Effector memory CD4-positive, alpha-beta T cell (primary cell): ENCODE measurements around the gene TRMT10B.

ENCODE experiments used
- DNase-seq, 3 donors: peaks; one replicate each; pipeline ENCODE4 v3.0.0-alpha.2; 2020
- H3K27ac ChIP-seq: 2 replicates; pipeline ENCODE4 v1.7.0; 2013; ENCODE audit warnings: mild to moderate bottlenecking, low read length, moderate library complexity; ENCODE audit not compliant: insufficient read depth, poor library complexity, severe bottlenecking
- H3K27me3 ChIP-seq: replicated peaks from 2 replicates; pipeline ENCODE4 v1.7.0; 2013; ENCODE audit warnings: mild to moderate bottlenecking, low read length; ENCODE audit not compliant: insufficient read depth, control insufficient read depth, poor library complexity, severe bottlenecking
- H3K36me3 ChIP-seq: 2 replicates; pipeline ENCODE4 v1.7.0; 2013; ENCODE audit warnings: mild to moderate bottlenecking, low read length, moderate library complexity; ENCODE audit not compliant: control insufficient read depth, insufficient read depth
- H3K4me1 ChIP-seq: 2 replicates; pipeline ENCODE4 v1.7.0; 2013; ENCODE audit warnings: low read length, mild to moderate bottlenecking; ENCODE audit not compliant: control insufficient read depth, insufficient read depth, poor library complexity, severe bottlenecking
- H3K4me3 ChIP-seq: 2 replicates; pipeline ENCODE4 v1.7.0; 2013; ENCODE audit warnings: low read length, low read depth, mild to moderate bottlenecking; ENCODE audit not compliant: insufficient read depth, poor library complexity, severe bottlenecking
- H3K9me3 ChIP-seq: 2 replicates; pipeline ENCODE4 v1.7.0; 2013; ENCODE audit warnings: mild to moderate bottlenecking, low read length, moderate library complexity; ENCODE audit not compliant: control insufficient read depth

Gene TRMT10B

DNA sequence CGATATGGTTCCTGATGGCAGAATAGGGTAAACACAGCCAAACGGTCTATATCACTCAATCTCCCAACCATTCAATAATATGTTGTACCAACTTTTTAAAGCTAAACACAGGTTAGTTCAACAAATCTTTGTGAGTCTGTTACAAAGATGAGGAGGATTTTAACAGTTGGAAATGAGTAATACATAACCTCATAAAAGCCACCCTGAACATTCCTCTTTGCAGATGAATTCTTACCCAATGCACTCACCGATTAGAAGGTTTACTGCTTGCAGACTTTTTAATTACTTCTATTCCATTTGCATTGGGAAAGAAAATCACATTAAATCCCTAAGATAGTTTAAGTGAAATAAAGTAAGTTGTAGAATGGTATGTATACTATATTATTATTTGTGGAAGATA is 23.3 kb upstream of the TRMT10B start:
- Histone ChIP-seq H3K4me1 (no peaks in the 10 kb centered on the region), H3K4me3 (no peak overlapping the region), H3K36me3 (no peaks in the 10 kb centered on the region), H3K27me3 (no peaks in the 10 kb centered on the region), H3K27ac (no peak overlapping the region), H3K9me3 (no peaks in the 10 kb centered on the region)
- DNase-seq = no peak

DNA sequence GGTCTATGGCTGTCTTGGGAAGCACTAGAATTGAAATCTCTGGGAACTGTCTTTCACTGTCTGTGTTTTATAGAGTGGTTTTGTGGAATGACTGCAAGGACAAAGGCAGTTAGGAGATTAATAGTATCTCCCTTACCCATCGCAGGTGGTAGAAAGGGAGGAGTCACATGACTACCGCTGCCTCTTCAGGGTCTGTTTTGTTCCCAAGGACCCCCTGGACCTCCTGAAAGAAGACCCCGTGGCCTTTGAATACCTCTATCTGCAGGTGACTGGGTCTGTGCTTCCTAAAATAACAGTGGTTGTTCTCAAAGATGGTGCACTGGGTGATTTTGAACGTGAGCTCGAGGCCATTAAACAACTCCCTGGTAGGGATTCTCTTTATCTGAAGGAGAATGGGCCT is 22.8 kb upstream of the TRMT10B start:
- H3K4me1 ChIP-seq = no peaks in the 10 kb centered on the region
- no peak overlapping the region for H3K4me3 ChIP-seq
- no peaks in the 10 kb centered on the region for H3K27me3 ChIP-seq
- no peaks in the 10 kb centered on the region for H3K36me3 ChIP-seq
- DNase-seq = no peak
- no peak overlapping the region for H3K27ac ChIP-seq
- H3K9me3 ChIP-seq = no peaks in the 10 kb centered on the region

GRCh38 chr9:37732086-37732741 is 21.4 kb upstream of the TRMT10B start:
- Histone ChIP-seq H3K27me3 (no peaks in the 10 kb centered on the region), H3K4me3 (no peak overlapping the region), H3K27ac (no peak overlapping the region), H3K9me3 (no peaks in the 10 kb centered on the region), H3K4me1 (no peaks in the 10 kb centered on the region), H3K36me3 (no peaks in the 10 kb centered on the region)
- DNase-seq = no peak

GRCh38 chr9:37732952-37733351 is 20.7 kb upstream of the TRMT10B start:
- no peaks in the 10 kb centered on the region for H3K27me3 ChIP-seq
- H3K9me3 ChIP-seq = no peaks in the 10 kb centered on the region
- H3K36me3 ChIP-seq = no peaks in the 10 kb centered on the region
- no peak overlapping the region for H3K27ac ChIP-seq
- no peak for DNase-seq
- no peaks in the 10 kb centered on the region for H3K4me1 ChIP-seq
- no peak overlapping the region for H3K4me3 ChIP-seq

- no peak for DNase-seq
These were observed 14.4 kb upstream of the TRMT10B start for GRCh38 chr9:37739222-37739621.

DNA sequence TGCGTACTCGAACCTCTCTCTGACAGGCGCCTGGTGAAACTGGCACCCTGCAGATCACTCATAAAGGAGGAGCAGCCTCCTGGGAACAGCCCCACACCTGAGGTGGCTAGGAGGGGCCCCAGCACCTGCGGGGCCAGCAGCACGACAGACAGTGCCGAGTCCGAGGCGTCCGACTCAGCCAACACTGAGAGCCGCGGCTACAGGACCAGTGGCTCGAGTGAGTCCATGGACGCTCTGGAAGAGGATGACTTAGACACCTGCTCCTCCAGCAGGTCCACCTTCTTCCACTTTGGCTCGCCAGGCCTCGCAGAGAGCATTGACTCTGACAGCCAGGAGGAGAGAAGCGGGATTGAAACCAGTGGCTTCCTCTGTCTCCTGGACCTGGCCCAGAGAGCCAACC is 13.5 kb upstream of the TRMT10B start:
- no peaks in the 10 kb centered on the region for H3K4me1 ChIP-seq
- H3K9me3 ChIP-seq = no peaks in the 10 kb centered on the region
- no peak overlapping the region for H3K27ac ChIP-seq
- DNase-seq = no peak
- no peaks in the 10 kb centered on the region for H3K36me3 ChIP-seq
- no peak overlapping the region for H3K4me3 ChIP-seq
- no peaks in the 10 kb centered on the region for H3K27me3 ChIP-seq

More at GRCh38 chr9:37739222-37739621, 14.4 kb upstream of the TRMT10B start:
- H3K9me3 ChIP-seq = no peaks in the 10 kb centered on the region
- H3K4me1 ChIP-seq = no peaks in the 10 kb centered on the region
- H3K27ac ChIP-seq = no peak overlapping the region
- no peaks in the 10 kb centered on the region for H3K36me3 ChIP-seq
- no peaks in the 10 kb centered on the region for H3K27me3 ChIP-seq
- no peak overlapping the region for H3K4me3 ChIP-seq

- Histone ChIP-seq H3K4me1 (no peaks in the 10 kb centered on the region), H3K36me3 (no peaks in the 10 kb centered on the region), H3K9me3 (no peaks in the 10 kb centered on the region), H3K27me3 (no peaks in the 10 kb centered on the region), H3K27ac (no peak overlapping the region), H3K4me3 (no peak overlapping the region)
- no peak for DNase-seq
These were observed 12.8 kb upstream of the TRMT10B start for GRCh38 chr9:37740631-37741328.

DNA sequence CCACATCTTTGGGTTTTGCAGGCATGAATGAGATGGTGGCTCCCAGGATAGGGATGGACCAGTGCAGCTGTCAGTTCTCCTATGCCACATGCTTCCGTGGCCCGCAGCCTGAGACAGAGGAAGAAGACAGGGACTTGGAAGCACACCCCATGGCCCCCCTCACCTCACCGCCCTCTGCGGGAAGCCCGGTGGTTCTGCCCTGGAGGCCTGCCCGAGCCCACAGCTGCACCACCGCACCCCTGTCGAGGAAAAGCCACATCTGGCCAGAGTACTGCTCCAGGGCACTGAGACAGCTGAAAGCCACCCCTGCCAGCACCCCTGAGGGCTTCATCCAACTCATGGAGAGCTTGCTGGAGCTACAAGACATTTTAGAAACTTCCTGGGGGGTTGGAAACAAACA is 7.6 kb upstream of the TRMT10B start:
- no peak for DNase-seq
- Histone ChIP-seq H3K4me1 (no peaks in the 10 kb centered on the region), H3K4me3 (no peak overlapping the region), H3K9me3 (no peaks in the 10 kb centered on the region), H3K36me3 (no peaks in the 10 kb centered on the region), H3K27ac (no peak overlapping the region), H3K27me3 (no peaks in the 10 kb centered on the region)

DNA sequence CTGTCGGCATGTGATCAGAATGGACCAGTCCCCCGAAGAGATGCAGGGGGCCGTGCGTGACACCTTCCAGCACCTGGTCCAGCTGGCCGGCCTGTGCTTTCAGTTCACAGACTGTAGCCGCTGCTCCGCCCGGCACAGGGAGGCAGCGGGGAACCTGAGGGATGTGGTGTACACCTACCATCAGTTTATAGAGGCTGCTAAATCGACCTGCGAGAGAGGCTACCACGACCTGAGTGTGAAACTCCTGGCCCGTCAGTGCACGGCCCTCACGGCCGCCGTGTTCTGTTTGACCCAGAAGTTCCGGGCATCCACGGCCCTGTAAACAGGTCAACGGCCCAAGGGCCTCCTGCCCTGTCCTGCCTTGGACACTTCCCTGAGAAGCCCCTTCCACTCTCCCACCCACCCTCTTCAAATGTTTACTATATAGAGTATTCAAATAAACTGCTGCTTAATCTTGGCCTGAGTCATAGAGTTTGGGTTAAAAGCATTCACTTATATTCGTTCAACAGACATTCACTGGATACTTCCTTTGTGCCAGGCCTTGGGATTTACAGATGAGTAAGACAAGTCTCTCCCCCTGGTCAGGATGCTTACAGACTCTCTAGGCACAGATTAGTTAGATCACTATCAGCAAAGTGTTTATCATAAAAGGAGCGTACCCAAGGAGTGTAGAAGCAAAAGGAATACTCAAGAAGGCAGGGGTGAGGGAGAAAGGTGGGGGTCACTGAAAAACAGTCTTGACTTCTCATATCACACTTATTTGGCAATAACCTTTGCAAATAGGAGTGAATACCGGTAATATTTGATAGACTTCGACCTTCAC is 6.9 kb upstream of the TRMT10B start:
- no peaks in the 10 kb centered on the region for H3K9me3 ChIP-seq
- H3K36me3 ChIP-seq = no peaks in the 10 kb centered on the region
- no peak overlapping the region for H3K27ac ChIP-seq
- no peak for DNase-seq
- no peaks in the 10 kb centered on the region for H3K27me3 ChIP-seq
- no peaks in the 10 kb centered on the region for H3K4me1 ChIP-seq
- H3K4me3 ChIP-seq = no peak overlapping the region

DNA sequence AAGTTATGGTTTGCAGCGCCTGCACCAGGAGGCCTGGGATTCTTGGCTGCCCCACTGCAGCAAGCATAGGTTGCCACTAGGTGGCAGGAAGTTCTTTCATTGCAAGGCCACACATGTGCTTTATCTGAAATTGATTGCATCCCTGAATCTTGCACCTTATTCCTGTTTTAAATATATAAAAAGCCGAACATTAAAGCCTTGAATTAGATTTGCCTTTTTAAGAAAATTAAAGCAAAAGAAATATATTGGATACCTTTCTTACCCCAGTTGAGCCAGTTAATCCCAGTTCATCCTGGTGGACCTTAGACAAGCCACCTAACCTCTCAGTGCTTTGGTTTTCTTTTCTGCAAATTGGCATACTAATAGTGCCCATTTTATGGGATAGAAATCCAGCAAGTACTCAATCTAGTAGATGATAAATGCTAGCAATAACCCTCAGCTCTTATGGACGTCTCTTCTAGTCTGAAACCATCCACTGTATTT is 6.3 kb upstream of the TRMT10B start:
- no peak overlapping the region for H3K4me3 ChIP-seq
- H3K36me3 ChIP-seq = no peaks in the 10 kb centered on the region
- DNase-seq = peak in 2 of 3 donors; percentile 15 to 22
- H3K9me3 ChIP-seq = no peaks in the 10 kb centered on the region
- no peak overlapping the region for H3K27ac ChIP-seq
- H3K4me1 ChIP-seq = no peaks in the 10 kb centered on the region
- H3K27me3 ChIP-seq = no peaks in the 10 kb centered on the region
